Measurements from ENCODE around the gene SAMD3.
"Not testable (repeated sequence)": the region's sequence is repeated elsewhere in the genome, so short reads cannot be mapped to it uniquely, and the experiment has no call there.

Gene SAMD3

GRCh38 chr6:130207979-130208649 is 14.6 kb downstream of the SAMD3 start:
- TF ChIP-seq, protein P1, sequence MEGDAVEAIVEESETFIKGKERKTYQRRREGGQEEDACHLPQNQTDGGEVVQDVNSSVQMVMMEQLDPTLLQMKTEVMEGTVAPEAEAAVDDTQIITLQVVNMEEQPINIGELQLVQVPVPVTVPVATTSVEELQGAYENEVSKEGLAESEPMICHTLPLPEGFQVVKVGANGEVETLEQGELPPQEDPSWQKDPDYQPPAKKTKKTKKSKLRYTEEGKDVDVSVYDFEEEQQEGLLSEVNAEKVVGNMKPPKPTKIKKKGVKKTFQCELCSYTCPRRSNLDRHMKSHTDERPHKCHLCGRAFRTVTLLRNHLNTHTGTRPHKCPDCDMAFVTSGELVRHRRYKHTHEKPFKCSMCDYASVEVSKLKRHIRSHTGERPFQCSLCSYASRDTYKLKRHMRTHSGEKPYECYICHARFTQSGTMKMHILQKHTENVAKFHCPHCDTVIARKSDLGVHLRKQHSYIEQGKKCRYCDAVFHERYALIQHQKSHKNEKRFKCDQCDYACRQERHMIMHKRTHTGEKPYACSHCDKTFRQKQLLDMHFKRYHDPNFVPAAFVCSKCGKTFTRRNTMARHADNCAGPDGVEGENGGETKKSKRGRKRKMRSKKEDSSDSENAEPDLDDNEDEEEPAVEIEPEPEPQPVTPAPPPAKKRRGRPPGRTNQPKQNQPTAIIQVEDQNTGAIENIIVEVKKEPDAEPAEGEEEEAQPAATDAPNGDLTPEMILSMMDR (IDR thresholded peaks at IDR 0.05; ENCODE audit: low read length, missing control alignments): no peak

GRCh38 chr6:130206479-130206878 is 16.3 kb downstream of the SAMD3 start:
- H3K4me3 ChIP-seq (replicated peaks; ENCODE audit: low read depth, low read length): no peak overlapping the region
- TF ChIP-seq, protein P1 (IDR thresholded peaks at IDR 0.05; ENCODE audit: low read length, missing control alignments): no peak
- DNase-seq (ENCODE audit: low read depth): no peak

More at GRCh38 chr6:130207979-130208649, 14.6 kb downstream of the SAMD3 start:
- no peak for DNase-seq (ENCODE audit: low read depth)
- H3K4me3 ChIP-seq (replicated peaks; ENCODE audit: low read depth, low read length): no peak overlapping the region

GRCh38 chr6:130204322-130204721 is 18.4 kb downstream of the SAMD3 start:
- TF ChIP-seq, protein P1 (IDR thresholded peaks at IDR 0.05; ENCODE audit: low read length, missing control alignments): no peak
- no peak overlapping the region for H3K4me3 ChIP-seq (replicated peaks; ENCODE audit: low read depth, low read length)
- no peak for DNase-seq (ENCODE audit: low read depth)

DNA sequence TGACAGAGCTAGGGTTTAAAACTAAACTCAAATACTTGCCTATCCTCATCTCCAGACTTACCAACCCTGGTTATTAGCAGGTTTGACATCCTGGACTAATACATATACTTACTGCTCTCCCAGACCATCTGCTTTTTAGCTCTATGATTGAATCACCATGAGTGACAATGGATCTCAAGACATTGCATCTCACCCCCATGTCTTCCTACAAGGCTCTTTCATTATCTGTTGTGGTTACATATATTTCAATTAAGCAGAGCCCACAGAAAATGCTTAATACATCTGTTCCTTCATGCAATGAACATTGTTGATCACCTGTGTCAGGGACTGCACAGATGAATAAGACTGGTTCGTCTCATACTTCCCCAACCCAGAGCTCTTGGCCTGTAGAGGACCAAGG is 19.4 kb downstream of the SAMD3 start:
- DNase-seq (ENCODE audit: low read depth): no peak
- H3K4me3 ChIP-seq (replicated peaks; ENCODE audit: low read depth, low read length): no peak overlapping the region
- TF ChIP-seq, protein P1 (IDR thresholded peaks at IDR 0.05; ENCODE audit: low read length, missing control alignments): no peak

DNA sequence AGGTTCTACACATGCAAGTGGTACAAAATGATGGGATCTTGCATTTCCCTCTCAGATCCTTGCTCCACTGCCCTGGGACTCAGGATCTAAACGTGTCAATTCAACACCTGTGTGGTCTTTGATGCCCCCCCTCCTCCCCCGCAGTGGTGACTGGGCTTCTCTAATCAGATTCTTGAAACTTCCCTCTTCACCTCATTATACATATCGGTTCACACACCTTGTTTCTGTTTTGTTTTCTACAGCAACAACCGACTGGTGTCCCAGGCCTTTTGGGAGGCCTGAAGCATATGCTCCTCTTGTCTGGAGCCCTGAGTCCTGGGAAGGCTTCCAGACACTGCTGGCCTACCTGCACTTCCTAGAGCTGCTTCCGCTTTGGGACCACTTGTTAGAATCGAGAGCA is 20.0 kb downstream of the SAMD3 start:
- no peak for DNase-seq (ENCODE audit: low read depth)
- no peak overlapping the region for H3K4me3 ChIP-seq (replicated peaks; ENCODE audit: low read depth, low read length)
- TF ChIP-seq, protein P1 (IDR thresholded peaks at IDR 0.05; ENCODE audit: low read length, missing control alignments): no peak

DNA sequence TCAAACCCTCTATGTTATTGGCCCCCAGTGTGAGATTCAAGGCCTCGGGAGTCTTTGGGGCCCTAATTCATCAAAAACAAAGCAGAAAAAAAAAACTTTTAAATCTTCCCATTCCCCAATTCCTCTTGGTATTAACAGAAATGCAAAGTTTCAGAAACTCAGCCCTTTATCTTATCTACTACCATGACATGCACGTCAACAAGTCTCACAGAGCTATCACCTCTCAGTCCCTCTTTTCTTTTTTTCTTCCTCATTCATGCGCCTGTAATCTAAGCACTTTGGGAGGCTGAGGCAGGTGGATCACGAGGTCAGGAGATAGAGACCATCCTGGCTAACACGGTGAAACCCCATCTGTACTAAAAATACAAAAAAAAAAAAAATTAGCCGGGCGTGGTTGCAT is 22.7 kb downstream of the SAMD3 start:
- TF ChIP-seq, protein P1 (IDR thresholded peaks at IDR 0.05; ENCODE audit: low read length, missing control alignments): no peak
- H3K4me3 ChIP-seq (replicated peaks; ENCODE audit: low read depth, low read length): no peak overlapping the region
- DNase-seq (ENCODE audit: low read depth): no peak

- no peak for DNase-seq (ENCODE audit: low read depth)
- TF ChIP-seq, protein P1 (IDR thresholded peaks at IDR 0.05; ENCODE audit: low read length, missing control alignments): no peak
- no peak overlapping the region for H3K4me3 ChIP-seq (replicated peaks; ENCODE audit: low read depth, low read length)
Measured at GRCh38 chr6:130198483-130199035, 24.2 kb downstream of the SAMD3 start.

- DNase-seq (ENCODE audit: low read depth); H3K4me3 ChIP-seq (replicated peaks; ENCODE audit: low read depth, low read length): not testable (repeated sequence)
Measured at GRCh38 chr6:130197816-130198482, 24.8 kb downstream of the SAMD3 start.

GRCh38 chr6:130194434-130194833 is 28.3 kb downstream of the SAMD3 start:
- H3K4me3 ChIP-seq (replicated peaks; ENCODE audit: low read depth, low read length); DNase-seq (ENCODE audit: low read depth): not testable (repeated sequence)
